WI38 (cell line): ENCODE results near the gene C11orf58.

ENCODE experiments used
- H3K4me3 ChIP-seq: 2 replicates; pipeline ENCODE4 v1.5.1; 2011; ENCODE audit warnings: low read depth, mild to moderate bottlenecking, control low read depth, low read length
- CTCF ChIP-seq: IDR thresholded peaks from 2 replicates; pipeline ENCODE4 v1.5.1; 2012; ENCODE audit warnings: low read depth, mild to moderate bottlenecking, control low read depth, low read length

The C11orf58 gene

GRCh38 chr11:16738193-16738946, at the start of gene C11orf58:
TSS of gene C11orf58 (plus strand) at chr11:16738647. CDS start at chr11:16738779, 132 bp downstream.
- H3K4me3 ChIP-seq: peak within 1 kb of the TSS; percentile 92
- TF ChIP-seq CTCF: no peak

GRCh38 chr11:16690086-16690485, 48.4 kb upstream of the C11orf58 start:
- no peak overlapping the region for H3K4me3 ChIP-seq
- no peak for TF ChIP-seq CTCF

- TF ChIP-seq CTCF: no peak
- H3K4me3 ChIP-seq: no peak overlapping the region
Measured at GRCh38 chr11:16703795-16704194, 34.7 kb upstream of the C11orf58 start.

- H3K4me3 ChIP-seq: no peak overlapping the region
- no peak for TF ChIP-seq CTCF
Measured at GRCh38 chr11:16713594-16713993, 24.9 kb upstream of the C11orf58 start.

GRCh38 chr11:16722581-16723344, 15.7 kb upstream of the C11orf58 start:
- no peak overlapping the region for H3K4me3 ChIP-seq
- no peak for TF ChIP-seq CTCF

- no peak for TF ChIP-seq CTCF
- no peak overlapping the region for H3K4me3 ChIP-seq
Measured at GRCh38 chr11:16727806-16728205, 10.6 kb upstream of the C11orf58 start.

GRCh38 chr11:16737818-16738192, 642 bp upstream of the C11orf58 start:
- TF ChIP-seq CTCF: no peak
- H3K4me3 ChIP-seq: peak overlapping the region; percentile 92
